Central memory CD8-positive, alpha-beta T cell (primary cell): ENCODE data around the gene JMJD1C.

ENCODE experiments used
- ATAC-seq: fragments of 150-1000 bp; cut with Tn5 transposase; replicated peaks from 2 replicates; pipeline ENCODE4 v1.10.0; 2022; ENCODE audit warnings: mild to moderate bottlenecking, moderate FRiP score, moderate number of reproducible peaks; ENCODE audit not compliant: poor library complexity, severe bottlenecking; ENCODE audit errors: extremely low read depth
- DNase-seq, 2 donors: peaks; one replicate each; pipeline ENCODE4 v3.0.0; 2021; ENCODE audit warnings: low spot score in 2 of 2
- H3K27ac Mint-ChIP-seq: one replicate; pipeline ENCODE4 v1.8.0; 2022; ENCODE audit warnings: low read depth, mild to moderate bottlenecking, moderate library complexity, mixed read lengths
- H3K27me3 Mint-ChIP-seq: one replicate; pipeline ENCODE4 v1.8.0; 2022; ENCODE audit warnings: mixed read lengths
- H3K36me3 Mint-ChIP-seq: one replicate; pipeline ENCODE4 v1.8.0; 2022; ENCODE audit warnings: mild to moderate bottlenecking, moderate library complexity, mixed read lengths; ENCODE audit not compliant: insufficient read depth
- H3K4me1 Mint-ChIP-seq: one replicate; pipeline ENCODE4 v1.8.0; 2022; ENCODE audit warnings: mixed read lengths
- H3K4me3 Mint-ChIP-seq: one replicate; pipeline ENCODE4 v1.8.0; 2022; ENCODE audit warnings: mild to moderate bottlenecking, moderate library complexity, mixed read lengths
- H3K9me3 Mint-ChIP-seq: one replicate; pipeline ENCODE4 v1.8.0; 2022; ENCODE audit warnings: mixed read lengths

JMJD1C gene

GRCh38 chr10:63133821-63134557 is 331.8 kb downstream of the JMJD1C start:
- Mint-ChIP-seq H3K4me3 (peak overlapping the region; percentile 85), H3K27ac (peak overlapping the region; percentile 88), H3K9me3 (peaks cover 9% of the 10 kb centered on the region), H3K27me3 (peaks cover 10% of the 10 kb centered on the region), H3K4me1 (peaks cover 29% of the 10 kb centered on the region), H3K36me3 (peaks cover 11% of the 10 kb centered on the region)
- DNase-seq = no peak
- no peak for ATAC-seq

GRCh38 chr10:63133056-63133820 is 332.5 kb downstream of the JMJD1C start, which contains the start of gene NRBF2:
Gene NRBF2 (plus strand): TSS chr10:63133328. CDS start chr10:63133471, 143 bp downstream.
- ATAC-seq (peak; percentile 91), DNase-seq (peak; percentile 92 to 95)
- Mint-ChIP-seq H3K4me1 (peaks cover 25% of the 10 kb centered on the region), H3K9me3 (peaks cover 9% of the 10 kb centered on the region), H3K36me3 (peaks cover 10% of the 10 kb centered on the region), H3K4me3 (peak within 1 kb of the TSS; percentile 85), H3K27me3 (peaks cover 10% of the 10 kb centered on the region), H3K27ac (peak within 1 kb of the TSS; percentile 88)

GRCh38 chr10:63132651-63133055 is 333.1 kb downstream of the JMJD1C start:
- Mint-ChIP-seq H3K9me3 (peaks cover 9% of the 10 kb centered on the region), H3K4me1 (peaks cover 20% of the 10 kb centered on the region), H3K36me3 (peaks cover 8% of the 10 kb centered on the region), H3K27me3 (peaks cover 10% of the 10 kb centered on the region), H3K4me3 (peak overlapping the region; percentile 85), H3K27ac (peak overlapping the region; percentile 88)
- ATAC-seq (no peak), DNase-seq (no peak)

- Mint-ChIP-seq H3K27me3 (peaks cover 10% of the 10 kb centered on the region), H3K9me3 (peaks cover 9% of the 10 kb centered on the region), H3K4me1 (peaks cover 10% of the 10 kb centered on the region), H3K36me3 (peaks cover 6% of the 10 kb centered on the region), H3K27ac (no peak overlapping the region), H3K4me3 (no peak overlapping the region)
- ATAC-seq (no peak), DNase-seq (no peak)
Observed at GRCh38 chr10:63129888-63130287, 335.9 kb downstream of the JMJD1C start.

GRCh38 chr10:63128443-63128842 is 337.3 kb downstream of the JMJD1C start:
- H3K4me3 Mint-ChIP-seq = no peak overlapping the region
- peaks cover 6% of the 10 kb centered on the region for H3K36me3 Mint-ChIP-seq
- H3K4me1 Mint-ChIP-seq = no peaks in the 10 kb centered on the region
- H3K27ac Mint-ChIP-seq = no peak overlapping the region
- peaks cover 10% of the 10 kb centered on the region for H3K27me3 Mint-ChIP-seq
- no peak for ATAC-seq
- no peak for DNase-seq
- peaks cover 9% of the 10 kb centered on the region for H3K9me3 Mint-ChIP-seq

- no peaks in the 10 kb centered on the region for H3K4me1 Mint-ChIP-seq
- H3K36me3 Mint-ChIP-seq = no peaks in the 10 kb centered on the region
- H3K27ac Mint-ChIP-seq = no peak overlapping the region
- DNase-seq (no peak), ATAC-seq (no peak)
- H3K9me3 Mint-ChIP-seq = no peaks in the 10 kb centered on the region
- no peak overlapping the region for H3K4me3 Mint-ChIP-seq
- H3K27me3 Mint-ChIP-seq = peaks cover 10% of the 10 kb centered on the region
Observed at GRCh38 chr10:63125459-63125858, 340.3 kb downstream of the JMJD1C start.

GRCh38 chr10:63123727-63124362 is 341.9 kb downstream of the JMJD1C start:
- Mint-ChIP-seq H3K4me3 (no peak overlapping the region), H3K27ac (no peak overlapping the region), H3K4me1 (no peaks in the 10 kb centered on the region), H3K27me3 (no peaks in the 10 kb centered on the region), H3K9me3 (no peaks in the 10 kb centered on the region), H3K36me3 (no peaks in the 10 kb centered on the region)
- DNase-seq (no peak), ATAC-seq (no peak)

- H3K27ac Mint-ChIP-seq = no peak overlapping the region
- ATAC-seq (no peak), DNase-seq (no peak)
- H3K27me3 Mint-ChIP-seq = peaks cover 14% of the 10 kb centered on the region
- H3K4me1 Mint-ChIP-seq = no peaks in the 10 kb centered on the region
- H3K9me3 Mint-ChIP-seq = no peaks in the 10 kb centered on the region
- H3K4me3 Mint-ChIP-seq = no peak overlapping the region
- no peaks in the 10 kb centered on the region for H3K36me3 Mint-ChIP-seq
Observed at GRCh38 chr10:63120554-63120953, 345.2 kb downstream of the JMJD1C start.

GRCh38 chr10:63119041-63119440 is 346.7 kb downstream of the JMJD1C start:
- ATAC-seq (no peak), DNase-seq (no peak)
- Mint-ChIP-seq H3K36me3 (no peaks in the 10 kb centered on the region), H3K27ac (no peak overlapping the region), H3K4me3 (no peak overlapping the region), H3K4me1 (no peaks in the 10 kb centered on the region), H3K9me3 (no peaks in the 10 kb centered on the region), H3K27me3 (peaks cover 14% of the 10 kb centered on the region)
